ENCODE measurements around the gene TRAF1.

TRAF1 gene

DNA sequence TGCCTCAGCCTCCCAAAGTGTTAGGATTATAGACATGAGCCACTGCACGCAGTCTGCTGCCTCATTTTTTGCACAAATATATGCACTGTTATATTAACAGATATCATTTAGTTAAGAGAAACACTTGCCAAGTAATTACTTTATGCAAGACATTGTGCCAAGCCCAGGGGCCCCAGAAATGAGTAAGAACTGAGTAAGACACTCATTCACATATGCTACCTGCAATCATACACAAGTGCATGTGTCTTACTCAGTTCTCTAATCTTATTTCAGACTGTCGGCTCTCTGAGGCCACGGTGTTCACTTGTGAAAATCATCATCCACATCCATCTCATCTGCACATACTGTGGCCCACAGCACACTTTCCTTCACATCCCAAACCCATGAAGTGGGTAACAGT lies 16.0 kb downstream of the TRAF1 start:
- DNase-seq (ENCODE audit: low spot score) (no peak), FAIRE-seq (no peak)

DNA sequence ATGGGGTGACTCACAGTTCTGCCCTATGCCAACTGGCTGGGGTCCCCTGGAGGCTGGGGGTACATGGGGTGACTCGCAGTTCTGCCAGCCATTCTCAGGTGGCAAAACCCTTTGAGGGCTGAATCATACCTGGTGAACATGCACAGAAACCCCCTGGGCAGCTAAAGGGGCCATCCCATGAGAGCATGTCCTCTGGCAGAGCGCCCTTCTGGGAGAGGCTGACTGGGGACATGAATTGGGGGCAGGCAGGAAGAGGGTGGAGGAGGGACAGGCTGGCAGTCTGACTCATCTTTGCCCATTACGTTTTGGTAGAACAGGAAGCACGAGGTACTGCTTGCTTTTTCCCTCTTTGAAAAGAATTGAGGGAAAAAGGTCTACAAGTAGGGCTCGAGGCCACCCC lies 16.7 kb downstream of the TRAF1 start:
- DNase-seq (ENCODE audit: low spot score) (peak; percentile 44), FAIRE-seq (no peak)

DNA sequence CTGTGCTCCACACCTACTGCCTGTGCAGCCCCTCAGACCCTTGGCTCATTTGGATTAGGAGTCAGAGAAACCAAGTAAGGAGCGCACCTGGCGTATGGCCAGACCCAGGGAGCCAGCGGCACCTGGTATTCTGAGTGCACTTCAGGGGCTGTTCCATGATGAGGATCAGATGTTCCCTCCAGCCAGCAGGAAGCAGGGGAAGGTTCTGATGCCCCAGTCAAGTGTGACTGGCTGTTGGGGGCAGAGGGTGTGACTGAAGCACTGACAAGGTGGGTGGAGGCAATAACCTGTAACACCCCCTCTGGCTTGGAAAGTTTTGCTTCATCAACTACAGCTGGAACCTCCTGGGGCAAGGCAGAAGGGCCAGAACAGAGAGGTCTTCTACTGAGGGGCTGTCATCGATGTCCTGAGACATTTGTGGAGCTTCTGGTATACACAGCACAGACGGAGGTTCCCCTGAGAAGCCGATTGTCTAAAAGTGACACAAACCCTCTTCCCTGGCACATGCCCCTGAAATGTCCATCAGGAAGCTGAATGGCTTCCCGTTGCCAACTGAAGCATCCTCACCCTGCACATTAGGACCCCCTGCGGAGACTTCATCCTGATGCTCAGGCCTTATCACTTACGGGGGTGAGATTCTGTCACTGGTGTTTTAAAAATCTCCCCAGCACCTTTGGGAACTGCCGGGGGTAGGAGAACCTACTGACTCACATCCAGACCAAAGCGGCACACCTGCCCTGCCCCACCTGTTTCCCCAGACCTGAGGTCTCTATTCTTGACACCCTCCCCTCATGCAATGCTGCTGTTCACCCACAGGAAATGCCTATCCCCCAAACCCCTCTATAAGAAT lies 21.1 kb downstream of the TRAF1 start:
- FAIRE-seq (no peak), DNase-seq (ENCODE audit: low spot score) (no peak)

DNA sequence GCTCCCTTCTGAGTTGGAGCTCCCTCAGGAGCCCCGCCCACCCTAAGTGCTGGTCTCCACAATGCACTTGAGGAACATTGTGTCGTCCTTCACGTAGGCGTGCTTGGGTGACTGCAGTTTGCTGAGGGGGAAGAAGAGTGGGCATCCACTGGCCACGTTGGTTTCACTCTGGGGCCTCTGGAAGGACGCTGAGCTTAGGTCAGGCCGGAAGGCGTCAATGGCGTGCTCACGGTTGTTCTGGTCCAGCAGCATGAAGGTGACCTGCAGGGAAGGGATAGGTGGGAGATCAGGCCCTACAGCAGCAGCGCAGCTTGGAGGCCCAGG lies 21.7 kb downstream of the TRAF1 start:
- DNase-seq (ENCODE audit: low spot score) (no peak), FAIRE-seq (no peak)

DNA sequence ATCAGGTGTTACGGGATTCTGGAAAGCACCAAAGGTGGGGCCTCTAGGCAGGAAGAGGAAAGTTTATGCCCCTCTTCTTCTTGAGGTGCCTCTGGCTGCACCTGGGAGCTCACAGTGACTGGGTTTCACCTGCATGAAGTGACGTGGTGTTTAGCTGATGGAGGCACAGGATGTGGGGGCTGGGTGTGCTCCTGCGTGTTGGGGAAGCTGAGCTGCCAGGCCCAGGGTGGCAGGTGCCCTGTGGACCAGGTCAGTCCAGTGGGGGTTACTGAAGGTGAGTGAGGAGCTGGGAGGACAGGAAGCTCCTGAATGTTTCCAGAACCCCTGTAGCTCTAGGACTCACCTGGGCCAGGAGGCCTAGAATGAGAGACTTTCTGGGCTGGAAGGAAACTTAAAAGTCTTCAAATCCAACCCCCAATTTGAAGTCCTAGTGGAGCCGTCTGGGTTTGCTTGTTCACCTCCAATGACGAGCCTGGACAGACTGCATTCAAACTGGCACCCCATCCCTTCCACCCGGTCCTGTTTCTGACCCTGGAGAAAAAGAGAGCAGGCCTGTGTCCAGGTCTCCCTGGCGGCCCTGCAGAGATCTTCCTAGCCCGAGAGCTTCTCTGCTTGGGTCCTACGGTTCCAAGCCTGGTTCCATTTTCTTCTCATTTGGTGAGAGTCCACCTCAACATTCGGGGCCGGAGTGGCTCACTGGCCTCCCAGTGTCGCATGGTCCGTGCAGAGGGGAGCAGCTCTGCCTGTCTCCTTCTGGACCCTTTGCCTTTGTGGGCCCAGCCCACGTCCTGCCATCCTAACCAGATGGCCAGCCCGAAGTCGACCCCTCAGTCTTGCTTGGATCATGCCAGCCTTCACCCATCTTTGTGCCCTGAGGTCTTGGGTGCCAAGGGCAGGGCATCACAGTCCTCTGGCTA lies 22.3 kb downstream of the TRAF1 start:
- DNase-seq (ENCODE audit: low spot score) (no peak), FAIRE-seq (no peak)

DNA sequence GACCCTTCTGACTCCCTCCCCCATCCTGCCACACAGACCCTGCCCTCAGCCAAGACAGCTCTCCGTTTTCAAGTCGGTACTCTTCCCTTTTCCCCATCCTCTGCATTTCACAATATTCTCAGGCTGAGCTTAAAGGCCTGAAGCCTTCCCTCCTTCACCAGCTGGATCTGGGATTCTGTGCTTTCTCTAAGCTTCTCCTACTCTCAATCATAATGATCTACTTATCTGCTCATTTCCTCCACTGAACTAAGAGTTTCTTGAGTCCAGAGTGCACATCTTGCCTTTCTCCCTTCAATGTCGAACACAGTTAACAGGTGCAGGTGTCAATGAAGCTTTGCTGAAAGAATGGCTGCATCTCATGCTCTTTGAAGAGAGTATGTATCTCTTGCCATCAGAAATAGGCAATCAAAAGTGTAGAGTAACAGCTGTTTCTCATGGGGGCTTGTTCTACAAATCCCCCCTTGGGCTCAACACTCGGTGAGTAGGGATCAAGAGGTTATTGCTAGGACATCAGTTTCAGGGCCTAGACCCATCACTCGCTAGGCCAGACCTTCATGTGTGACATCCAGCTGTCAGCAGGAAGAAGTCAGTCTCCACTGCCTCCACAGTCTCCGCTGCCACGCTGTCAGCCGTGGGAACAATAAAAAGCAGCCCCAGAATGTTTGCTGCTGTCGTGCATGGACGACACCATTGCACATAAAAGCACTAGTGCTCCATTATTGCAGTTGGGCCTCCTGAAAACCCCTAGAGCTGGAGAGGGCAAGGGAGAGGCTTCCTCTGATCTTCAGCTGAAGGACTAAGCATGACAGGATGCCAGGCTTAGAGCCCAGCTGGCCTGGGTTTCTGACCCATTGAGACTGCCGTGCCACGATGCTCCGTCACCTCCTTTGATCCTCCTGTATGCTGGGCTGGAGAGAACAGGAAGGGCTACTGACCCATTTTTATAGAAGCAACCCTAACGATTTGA lies 23.7 kb downstream of the TRAF1 start:
- FAIRE-seq: no peak
- DNase-seq (ENCODE audit: low spot score): no peak

DNA sequence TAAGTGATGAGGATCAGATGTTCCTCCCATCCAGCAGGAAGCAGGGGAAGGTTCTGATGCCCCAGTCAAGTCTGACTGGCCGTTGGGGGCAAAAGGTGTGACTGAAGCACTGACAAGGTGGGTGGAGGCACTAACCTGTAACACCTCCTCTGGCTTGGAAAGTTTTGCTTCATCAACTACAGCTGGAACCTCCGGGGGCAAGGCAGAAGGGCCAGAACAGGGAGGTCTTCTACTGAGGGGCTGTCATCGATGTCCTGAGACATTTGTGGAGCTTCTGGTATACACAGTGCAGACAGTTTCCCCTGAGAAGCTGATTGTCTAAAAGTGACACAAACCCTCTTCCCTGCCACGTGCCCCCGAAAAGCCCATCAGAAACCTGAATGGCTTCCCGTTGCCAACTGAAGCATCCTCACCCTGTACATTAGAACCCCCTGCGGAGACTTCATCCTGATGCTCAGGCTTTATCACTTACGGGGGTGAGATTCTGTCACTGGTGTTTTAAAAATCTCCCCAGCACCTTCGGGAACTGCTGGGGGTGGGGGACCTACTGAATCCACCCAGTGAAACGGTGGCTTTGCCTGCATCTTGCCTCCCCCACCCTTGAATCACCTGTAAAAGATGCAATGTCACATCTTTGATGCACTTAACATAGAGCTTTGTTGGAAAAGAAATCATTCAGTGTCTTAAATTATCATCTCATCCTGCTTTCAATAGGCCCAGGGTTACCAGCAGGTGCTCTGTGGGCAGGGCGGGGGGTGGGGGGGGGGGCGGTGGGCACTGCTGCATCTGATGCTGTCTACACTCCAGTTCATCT lies 24.6 kb downstream of the TRAF1 start:
- FAIRE-seq (no peak), DNase-seq (ENCODE audit: low spot score) (no peak)

DNA sequence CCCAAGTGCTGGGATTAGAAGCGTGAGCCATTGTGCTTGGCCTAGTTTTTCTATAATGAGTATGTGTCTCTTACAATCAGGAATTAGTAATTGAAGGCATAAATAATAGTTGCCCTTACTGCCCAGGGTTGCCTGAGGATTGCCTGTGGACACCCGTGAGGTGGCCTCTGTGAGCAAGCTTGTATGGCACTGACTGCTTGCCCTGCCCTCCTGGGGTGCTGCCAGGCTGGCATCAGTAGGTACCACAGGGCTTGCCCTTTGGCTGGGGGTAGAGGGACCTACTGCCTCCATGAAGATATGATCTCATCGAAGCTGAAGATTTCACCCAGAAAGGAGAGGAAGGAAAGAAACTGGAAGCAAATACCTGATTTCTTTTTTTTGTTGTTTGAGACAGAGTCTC lies 25.8 kb downstream of the TRAF1 start:
- FAIRE-seq (no peak), DNase-seq (ENCODE audit: low spot score) (no peak)

DNA sequence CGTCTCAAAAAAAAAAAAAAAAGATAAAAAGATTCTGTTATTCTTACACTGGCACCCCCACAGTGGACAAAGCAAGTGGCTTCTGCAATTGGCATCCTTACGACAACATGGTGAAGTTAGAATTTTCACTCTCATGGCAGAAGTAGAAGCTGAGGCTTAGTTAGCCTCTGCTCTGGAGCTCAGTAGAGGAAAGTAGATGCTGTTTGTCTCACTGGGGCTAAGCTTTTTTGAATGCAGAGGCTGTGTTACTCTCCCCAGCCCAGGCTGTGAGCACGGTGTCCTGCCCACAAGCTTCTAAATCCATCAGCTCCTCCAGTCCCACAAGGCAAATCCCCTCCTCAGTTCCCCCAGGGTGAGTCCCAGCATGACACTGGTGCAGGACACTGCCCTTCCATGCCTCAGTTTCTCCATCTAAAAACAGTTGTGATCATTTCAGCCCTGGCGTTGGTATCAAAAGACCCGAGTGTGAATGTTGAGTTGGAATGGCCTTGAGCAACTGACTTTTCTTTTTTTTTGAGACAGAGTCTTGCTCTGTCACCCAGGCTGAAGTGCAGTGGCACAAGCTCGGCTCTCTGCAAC lies 27.0 kb downstream of the TRAF1 start:
- FAIRE-seq (no peak), DNase-seq (ENCODE audit: low spot score) (no peak)

DNA sequence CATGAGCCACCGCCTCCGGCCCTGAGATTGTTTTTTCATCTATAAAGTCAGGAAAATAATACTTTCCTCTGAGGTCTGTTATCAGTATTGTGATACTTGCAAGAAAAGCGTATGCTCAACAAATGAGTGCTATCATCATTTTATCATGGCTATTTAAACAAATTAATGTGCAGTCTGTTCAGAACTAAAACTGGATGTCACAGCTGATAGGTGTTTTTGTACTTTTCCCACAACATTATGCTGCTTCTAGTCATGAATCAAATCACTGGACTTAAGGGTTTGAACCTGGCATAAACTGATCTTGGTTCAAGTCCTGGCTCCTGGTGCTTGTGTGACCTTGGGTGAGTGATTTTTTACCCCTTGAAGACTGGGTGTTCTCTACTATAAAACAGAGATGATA lies 28.2 kb downstream of the TRAF1 start:
- FAIRE-seq (no peak), DNase-seq (ENCODE audit: low spot score) (no peak)

DNA sequence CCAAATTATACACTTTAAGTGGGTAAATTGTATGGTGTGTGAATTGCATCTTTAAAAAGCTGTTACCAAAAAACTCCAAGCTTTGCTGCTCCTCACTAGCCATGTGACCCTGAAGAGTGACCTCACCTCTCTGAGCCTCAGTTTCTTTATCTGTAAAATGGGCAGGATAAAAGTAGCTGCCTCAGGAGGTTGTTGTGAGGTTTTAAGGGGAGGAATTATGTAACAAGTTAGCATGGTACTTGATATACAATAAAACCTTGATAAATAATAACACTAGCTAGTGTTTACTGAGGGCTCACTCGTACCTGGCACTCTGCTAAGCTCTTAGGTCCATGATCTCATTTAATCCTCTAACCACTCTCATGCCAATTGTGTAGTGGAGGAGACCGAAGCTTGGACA lies 30.6 kb downstream of the TRAF1 start:
- DNase-seq (ENCODE audit: low spot score) (no peak), FAIRE-seq (no peak)

DNA sequence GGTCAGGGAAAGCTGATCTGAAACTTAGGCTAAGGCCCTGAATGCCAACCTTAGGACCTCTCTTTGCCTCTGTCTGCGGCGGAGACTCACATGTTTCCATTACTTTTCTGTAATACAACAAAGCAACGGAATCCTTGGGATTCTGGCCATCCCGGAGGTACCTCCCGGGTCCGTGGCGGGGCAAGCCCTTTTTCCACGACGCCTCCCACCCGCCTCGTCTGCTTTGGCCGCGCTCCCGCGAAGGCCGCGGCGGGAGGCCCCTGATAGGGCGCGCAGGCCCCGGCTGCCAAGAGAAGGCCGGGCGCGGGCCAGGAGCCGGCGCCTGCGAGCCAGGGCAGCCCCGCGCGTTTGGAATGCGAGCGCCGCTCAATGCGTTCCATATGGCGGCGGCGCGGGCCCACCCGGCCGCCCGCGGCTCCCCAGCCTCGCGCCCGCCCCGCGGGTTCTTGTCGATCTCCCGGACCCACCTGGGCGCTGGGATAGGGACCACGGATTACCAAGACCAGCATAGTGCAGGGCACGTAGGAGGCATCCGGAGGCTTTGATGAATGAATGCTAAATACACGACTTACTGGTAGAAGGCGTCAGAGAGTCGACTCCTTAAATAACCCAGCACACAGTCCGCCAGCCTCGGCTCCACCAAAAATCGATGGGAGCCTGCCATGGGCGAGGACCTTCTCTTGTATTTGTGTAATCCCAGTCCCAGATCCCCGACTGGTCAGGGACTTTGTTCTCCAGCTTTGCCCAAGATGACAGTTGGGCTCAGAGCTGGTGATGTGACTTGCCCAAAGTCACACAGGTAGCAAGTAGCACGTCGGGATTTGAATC lies 32.1 kb downstream of the TRAF1 start:
- FAIRE-seq: no peak
- DNase-seq (ENCODE audit: low spot score): no peak

DNA sequence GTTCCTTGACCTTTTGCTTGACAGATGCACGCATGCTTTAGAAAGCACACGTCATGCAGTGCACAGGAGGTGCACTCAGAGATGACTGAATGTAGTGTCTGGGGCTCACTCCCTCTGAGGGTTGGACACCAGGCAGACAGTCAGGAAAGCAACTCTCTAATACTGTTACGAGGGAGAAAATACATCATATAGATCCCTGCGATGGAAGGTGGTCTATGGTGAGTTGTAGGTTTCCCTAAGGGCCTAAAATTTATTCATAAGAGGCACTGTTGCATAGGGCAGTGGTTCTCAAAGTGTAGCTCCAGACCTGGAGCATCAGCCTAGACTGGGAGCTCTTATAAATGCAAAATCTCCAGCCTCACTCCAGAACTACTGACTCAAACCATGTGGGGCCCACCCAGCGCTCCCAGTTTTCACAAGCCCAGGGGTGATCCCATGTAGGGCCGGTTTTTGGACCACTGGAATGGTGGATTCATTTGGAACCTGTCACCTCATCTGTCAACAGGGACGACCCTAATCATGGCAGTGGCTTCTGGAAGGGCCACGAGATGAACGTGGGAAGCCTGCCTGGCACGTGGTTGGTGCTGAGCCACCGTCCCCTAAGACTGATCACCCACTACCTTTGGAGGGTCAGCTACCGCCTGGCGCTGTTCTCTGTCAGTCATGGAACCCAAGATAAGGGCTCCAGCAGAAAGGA lies 32.8 kb downstream of the TRAF1 start:
- DNase-seq (ENCODE audit: low spot score): no peak

DNA sequence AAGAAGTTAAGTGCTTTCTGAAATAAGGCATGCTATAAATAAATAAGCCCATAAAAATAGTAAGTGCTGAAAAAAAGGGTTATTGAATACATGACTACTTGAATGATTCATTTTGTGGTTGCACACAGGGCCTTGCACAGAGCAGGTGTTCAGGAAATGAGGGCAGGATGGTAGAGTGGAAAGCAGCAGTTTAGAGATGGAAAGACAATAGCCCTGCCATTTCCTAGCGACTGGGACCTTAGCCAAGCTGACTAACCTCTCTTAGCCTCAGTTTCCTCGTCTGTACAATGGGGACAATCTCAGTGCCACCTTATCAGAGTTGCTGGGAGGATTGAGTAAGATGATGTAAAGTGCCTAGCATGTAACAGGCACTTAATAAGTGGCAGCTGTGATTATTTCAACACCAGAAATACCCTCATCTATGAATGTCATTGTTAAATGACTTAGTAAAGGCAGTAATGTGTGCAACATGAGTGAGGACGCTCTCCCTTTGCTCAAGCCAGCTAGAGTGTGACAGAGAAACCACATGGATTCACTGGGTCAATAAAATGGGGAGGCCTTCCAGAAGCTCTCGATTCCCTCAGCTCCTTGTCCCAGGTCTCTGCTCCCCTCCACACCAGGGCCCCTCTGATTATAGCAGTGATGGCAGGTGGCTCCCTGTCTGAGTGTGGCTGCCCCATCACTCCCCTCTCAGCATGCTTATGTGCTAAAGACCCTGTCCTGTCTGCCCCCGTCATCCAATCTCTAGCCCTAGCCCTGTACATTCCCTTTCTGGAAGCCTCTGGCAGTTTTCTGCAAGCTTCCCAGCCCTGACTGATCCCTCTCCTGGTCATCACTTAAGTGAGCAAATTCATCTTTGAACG lies 33.6 kb downstream of the TRAF1 start:
- no peak for FAIRE-seq
- DNase-seq (ENCODE audit: low spot score): peak; percentile 82

More for the DNA sequence above, 32.8 kb downstream of the TRAF1 start:
- no peak for FAIRE-seq

DNA sequence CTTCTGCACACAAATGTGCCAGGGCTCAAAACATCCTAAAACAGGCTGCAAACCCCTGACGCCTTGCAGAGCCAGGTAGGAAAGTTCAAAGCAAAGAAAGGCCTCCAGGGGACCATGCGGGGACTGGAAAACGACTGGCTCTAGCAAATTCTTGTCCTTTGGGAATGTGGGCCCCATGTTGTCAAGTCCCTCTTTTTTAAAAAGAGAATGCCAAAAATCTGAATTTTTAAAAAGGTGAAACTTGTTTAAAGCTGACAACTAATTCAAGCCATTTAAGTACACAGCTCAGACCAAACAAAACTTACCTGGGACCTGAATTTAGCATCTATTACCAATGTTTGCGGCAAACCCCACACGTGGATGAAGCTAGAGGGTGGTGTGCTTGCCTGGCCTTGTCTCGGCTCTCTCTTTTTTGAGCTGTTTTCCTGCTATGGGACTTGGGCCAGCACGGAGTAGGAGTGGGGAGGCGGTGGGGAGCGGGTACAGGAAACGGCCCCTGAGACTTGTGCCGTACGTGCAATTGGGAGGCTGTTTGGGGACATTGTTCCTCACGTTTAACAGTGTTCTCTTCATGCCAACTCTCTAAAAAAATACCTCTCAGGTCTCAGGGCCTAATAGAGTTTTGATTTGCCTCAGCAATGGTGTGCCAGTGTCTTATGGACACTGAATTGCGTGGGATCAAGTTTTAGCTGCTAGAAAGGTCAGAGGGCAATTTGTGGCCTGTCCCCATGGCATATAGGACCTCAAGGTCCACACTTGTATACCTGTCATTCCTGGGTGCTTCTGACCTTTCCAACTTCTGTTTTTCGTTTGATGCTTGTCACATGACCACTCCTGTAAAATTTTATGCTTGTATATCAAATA lies 34.5 kb downstream of the TRAF1 start:
- FAIRE-seq: no peak
- DNase-seq (ENCODE audit: low spot score): peak; percentile 40

DNA sequence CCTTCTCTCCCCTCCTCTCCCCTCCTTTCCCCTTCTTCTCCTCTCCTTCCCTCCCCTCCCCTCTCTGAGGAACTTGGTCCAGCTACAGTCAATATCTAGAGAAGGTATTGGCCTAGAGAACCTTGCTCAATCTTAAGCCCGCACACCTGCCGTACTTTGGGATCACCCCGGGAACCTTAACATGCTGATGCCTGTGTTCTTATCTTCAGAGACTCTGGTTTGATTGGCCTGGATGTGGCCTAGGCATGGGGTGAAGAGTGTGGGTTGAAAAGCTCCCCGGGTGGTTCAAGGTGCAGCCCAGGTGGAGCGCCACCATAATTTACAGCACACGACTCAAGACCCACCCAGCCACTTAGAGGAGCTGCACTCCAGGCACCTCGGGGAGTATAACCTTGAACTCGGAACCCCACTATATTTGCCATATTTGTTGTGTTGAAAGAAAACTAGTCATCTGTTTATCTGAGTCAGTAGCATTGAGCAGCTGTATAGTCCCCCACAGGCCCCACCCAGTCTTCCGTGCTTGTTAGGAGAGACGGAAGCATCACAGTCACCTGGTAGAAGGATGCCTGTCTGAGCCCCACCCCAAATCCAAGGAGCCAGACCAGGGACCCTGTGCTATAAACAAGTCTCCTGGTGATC lies 35.2 kb downstream of the TRAF1 start:
- FAIRE-seq: no peak
- no peak for DNase-seq (ENCODE audit: low spot score)
